Measurements from ENCODE around the gene PANK1.

DNA sequence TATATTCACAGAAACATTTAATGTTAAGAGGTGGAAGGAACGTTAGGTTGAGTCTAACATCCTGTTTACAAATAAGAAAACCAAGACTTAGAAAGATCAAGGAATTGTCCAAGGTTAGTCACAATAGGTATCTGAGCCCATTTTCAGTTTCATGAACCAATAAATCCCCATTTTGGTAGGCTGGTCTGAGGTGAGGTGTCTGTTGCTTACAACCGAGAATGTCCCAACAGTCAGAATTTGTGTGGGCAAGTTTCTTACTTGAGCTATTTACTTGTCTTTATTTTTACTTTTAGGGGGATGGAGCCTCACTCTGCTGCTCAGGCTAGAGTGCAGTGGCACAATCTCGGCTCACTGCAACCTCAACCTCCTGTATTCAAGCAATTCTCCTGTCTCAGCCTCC, 23.6 kb downstream of the PANK1 start:
- TF ChIP-seq POLR2A (IDR thresholded peaks at IDR 0.05; ENCODE audit: low read depth): no peak
- TF ChIP-seq, protein P1, sequence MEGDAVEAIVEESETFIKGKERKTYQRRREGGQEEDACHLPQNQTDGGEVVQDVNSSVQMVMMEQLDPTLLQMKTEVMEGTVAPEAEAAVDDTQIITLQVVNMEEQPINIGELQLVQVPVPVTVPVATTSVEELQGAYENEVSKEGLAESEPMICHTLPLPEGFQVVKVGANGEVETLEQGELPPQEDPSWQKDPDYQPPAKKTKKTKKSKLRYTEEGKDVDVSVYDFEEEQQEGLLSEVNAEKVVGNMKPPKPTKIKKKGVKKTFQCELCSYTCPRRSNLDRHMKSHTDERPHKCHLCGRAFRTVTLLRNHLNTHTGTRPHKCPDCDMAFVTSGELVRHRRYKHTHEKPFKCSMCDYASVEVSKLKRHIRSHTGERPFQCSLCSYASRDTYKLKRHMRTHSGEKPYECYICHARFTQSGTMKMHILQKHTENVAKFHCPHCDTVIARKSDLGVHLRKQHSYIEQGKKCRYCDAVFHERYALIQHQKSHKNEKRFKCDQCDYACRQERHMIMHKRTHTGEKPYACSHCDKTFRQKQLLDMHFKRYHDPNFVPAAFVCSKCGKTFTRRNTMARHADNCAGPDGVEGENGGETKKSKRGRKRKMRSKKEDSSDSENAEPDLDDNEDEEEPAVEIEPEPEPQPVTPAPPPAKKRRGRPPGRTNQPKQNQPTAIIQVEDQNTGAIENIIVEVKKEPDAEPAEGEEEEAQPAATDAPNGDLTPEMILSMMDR (IDR thresholded peaks at IDR 0.05): no peak

All from esophagus muscularis mucosa (tissue), 3 donors.